Spleen (tissue), 11 donors: ENCODE results near the gene KCNQ4. TPM values are rescaled to one million over a fixed set of nuclear protein-coding genes. Genes with fewer than 3 reads are reported as not detected.

Experiments used
- DNase-seq: peaks from one replicate; pipeline ENCODE4 v3.0.0-alpha.2; 2020
- H3K27ac ChIP-seq, 8 donors: fragments of 200-600 bp; sonication (generic) in 7 of 8; 1 replicate in 4 of 8; 2 replicates in 4 of 8; pipeline versions ENCODE4 v1.5.0 to v1.8.0; 2016 to 2021; ENCODE audit warnings: inconsistent platforms in 4 of 8, mild to moderate bottlenecking in 4 of 8, moderate library complexity in 1 of 8
- H3K27me3 ChIP-seq, 7 donors: fragments of 200-600 bp; sonication (generic) in 6 of 7; replicated peaks in 1 of 7; 1 replicate in 4 of 7; 2 replicates in 3 of 7; pipeline versions ENCODE4 v1.5.0 to v1.8.0; 2016 to 2021; ENCODE audit warnings: inconsistent platforms in 3 of 7, mild to moderate bottlenecking in 1 of 7
- H3K36me3 ChIP-seq, 6 donors: fragments of 200-600 bp; sonication (generic) in 5 of 6; 1 replicate in 4 of 6; 2 replicates in 2 of 6; pipeline versions ENCODE4 v1.5.0 to v1.8.0; 2016 to 2021; ENCODE audit warnings: inconsistent platforms in 2 of 6
- H3K4me1 ChIP-seq, 6 donors: fragments of 200-600 bp; sonication (generic) in 5 of 6; 1 replicate in 3 of 6; 2 replicates in 3 of 6; pipeline versions ENCODE4 v1.5.0 to v1.8.0; 2016 to 2021; ENCODE audit warnings: inconsistent platforms in 3 of 6
- H3K4me3 ChIP-seq, 8 donors: fragments of 200-600 bp; sonication (generic) in 7 of 8; 1 replicate in 4 of 8; 2 replicates in 4 of 8; pipeline versions ENCODE4 v1.5.0 to v1.8.0; 2016 to 2021; ENCODE audit warnings: inconsistent platforms in 4 of 8, mild to moderate bottlenecking in 4 of 8, moderate library complexity in 2 of 8
- H3K9me3 ChIP-seq, 8 donors: fragments of 200-600 bp; sonication (generic) in 7 of 8; 1 replicate in 4 of 8; 2 replicates in 4 of 8; pipeline versions ENCODE4 v1.5.0 to v1.8.0; 2016 to 2021; ENCODE audit warnings: inconsistent platforms in 4 of 8
- POLR2A ChIP-seq, 3 donors: fragments of 450-650 bp; IDR thresholded peaks; one replicate each; pipeline ENCODE4 v1.5.1; 2017; ENCODE audit warnings: antibody characterized with exemption in 3 of 3, mild to moderate bottlenecking in 1 of 3
- POLR2AphosphoS5 ChIP-seq, 3 donors: sonication (generic); formaldehyde crosslinking; IDR thresholded peaks; one replicate each; pipeline ENCODE4 v1.5.1; 2017; ENCODE audit warnings: antibody characterized with exemption in 3 of 3
- WGBS, 5 donors: extraction: QIAGEN DNeasy Blood & Tissue Kit in 3 of 5; methylation state at CpG; one replicate each; pipeline versions ENCODE4 v1.1.5 to v1.1.7; 2013 to 2018; 5-methylcytosine and 5-hydroxymethylcytosine counted together
- intact Hi-C: fragments of 100-400 bp; cut with DNase I; formaldehyde crosslinking; loops from one replicate; pipeline ENCODE4 v1.15.0; 2023; ENCODE audit warnings: low total_unique reads
- polyA plus RNA-seq, 3 donors: library from polyadenylated mRNA; stranded (reverse); fragments of 200-250 nt; gene quantifications; one replicate each; pipeline ENCODE4 v1.2.1, GENCODE V29; 2013
- total RNA-seq, 7 donors: library from RNA; depleted of rRNA in 3 of 7; stranded (reverse); fragments of >200 nt in 3 of 7; fragmentation: NEBNext Ultra II Directional in 4 of 7; extraction: Animal tissue kit (Norgen Biotek cat#: 25700) in 4 of 7; gene quantifications; one replicate each; pipeline versions ENCODE4 v1.1.0 to v1.2.1, GENCODE V29; 2016 to 2021
- TF ChIP-seq, protein P1 (sequence below), 11 experiments: fragments of 200-600 bp in 7 of 11; fragments of 450-650 bp in 4 of 11; sonication (generic) in 4 of 11; IDR thresholded peaks in 8 of 11; conservative IDR thresholded peaks in 3 of 11; 1 replicate in 7 of 11; 2 replicates in 4 of 11; pipeline versions ENCODE4 v1.4.0 to v1.8.0; 2016 to 2021; ENCODE audit warnings: antibody characterized with exemption in 11 of 11, inconsistent platforms in 4 of 11, mild to moderate bottlenecking in 1 of 11
- donor health status: healthy with polysubstance abuse.
- donor health status: DM: no; HTN: no; CAD: no; lungs with moderate emphysema.
- donor health status: DM: no; HTN: no; CAD: no.
- donor health status: Bipolar disorder and iron deficiency.
- donor health status: healthy.
- donor health status: DM: no; HTN: no; CAD: no.
- donor health status: DM: yes; HTN: yes; CAD: no.

Gene KCNQ4
- total and polyA plus RNA-seq, 10 donors, result 0.09 to 0.54 (median 0.25) TPM

DNA sequence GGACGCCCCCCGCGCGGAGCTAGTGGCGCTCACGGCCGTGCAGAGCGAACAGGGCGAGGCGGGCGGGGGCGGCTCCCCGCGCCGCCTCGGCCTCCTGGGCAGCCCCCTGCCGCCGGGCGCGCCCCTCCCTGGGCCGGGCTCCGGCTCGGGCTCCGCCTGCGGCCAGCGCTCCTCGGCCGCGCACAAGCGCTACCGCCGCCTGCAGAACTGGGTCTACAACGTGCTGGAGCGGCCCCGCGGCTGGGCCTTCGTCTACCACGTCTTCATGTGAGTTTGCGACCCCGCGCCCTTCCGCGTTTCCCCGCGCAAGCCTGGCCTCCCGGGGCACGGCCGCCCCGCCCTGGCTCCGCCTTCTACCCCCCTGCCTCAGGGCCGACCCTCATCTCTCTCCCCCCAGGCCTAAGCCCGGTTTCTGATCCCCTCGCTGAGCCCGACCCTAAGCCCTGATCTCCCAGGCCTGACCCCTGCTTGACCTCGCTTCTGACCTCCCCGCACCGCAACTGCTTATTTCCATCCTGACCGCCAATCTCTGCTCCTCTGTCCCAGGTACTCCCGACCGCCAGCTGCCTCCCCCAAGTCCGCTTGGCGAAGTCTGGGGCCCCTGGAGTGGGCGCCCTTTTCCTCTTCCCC lies 669 bp downstream of the KCNQ4 start:
- 15 to 49% (median 23%) methylated on average over 21 to 63 of the region's 63 CpGs for WGBS, 5 donors

DNA sequence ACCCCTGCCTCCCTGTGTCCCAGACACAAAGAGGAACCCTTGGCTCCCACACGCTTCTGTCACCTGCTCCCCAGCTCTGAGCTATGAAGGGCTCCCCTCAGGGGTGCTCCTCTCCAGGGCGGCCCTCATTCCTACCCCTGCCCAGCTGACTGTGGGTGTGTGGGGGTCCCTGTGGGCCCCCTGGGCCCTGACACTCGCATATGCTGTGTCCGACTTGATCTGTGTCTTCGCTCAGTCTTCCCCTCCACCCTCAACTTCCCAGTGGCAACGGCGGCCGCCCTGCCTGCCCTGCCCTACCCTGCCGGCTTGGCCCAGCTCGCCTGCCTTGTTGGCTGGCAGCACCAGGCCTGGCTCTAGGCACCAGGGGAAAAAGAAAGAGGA lies 1.2 kb downstream of the KCNQ4 start:
- DNase-seq, result peak; percentile 58
- 86 to 95% (median 91%) methylated on average over 10 of the region's 10 CpGs for WGBS, 5 donors

More for the DNA sequence above, 669 bp downstream of the KCNQ4 start:
- Histone ChIP-seq H3K4me3 (peak overlapping the region in 6 of 8 donors; percentile 21 to 71 (median 28)), H3K27ac (no peak overlapping the region), H3K4me1 (peaks cover 7 to 31% (median 22%) of the 10 kb centered on the region in 6 donors), H3K36me3 (no peaks in the 10 kb centered on the region), H3K27me3 (peaks cover 0 to 47% (median 22%) of the 10 kb centered on the region in 7 donors), H3K9me3 (no peaks in the 10 kb centered on the region)
- intact Hi-C loops, result no loop called here
- no peak for TF ChIP-seq POLR2A (IDR thresholded peaks at IDR 0.05)
- no peak for TF ChIP-seq POLR2AphosphoS5 (IDR thresholded peaks at IDR 0.05)
- TF ChIP-seq, protein P1, sequence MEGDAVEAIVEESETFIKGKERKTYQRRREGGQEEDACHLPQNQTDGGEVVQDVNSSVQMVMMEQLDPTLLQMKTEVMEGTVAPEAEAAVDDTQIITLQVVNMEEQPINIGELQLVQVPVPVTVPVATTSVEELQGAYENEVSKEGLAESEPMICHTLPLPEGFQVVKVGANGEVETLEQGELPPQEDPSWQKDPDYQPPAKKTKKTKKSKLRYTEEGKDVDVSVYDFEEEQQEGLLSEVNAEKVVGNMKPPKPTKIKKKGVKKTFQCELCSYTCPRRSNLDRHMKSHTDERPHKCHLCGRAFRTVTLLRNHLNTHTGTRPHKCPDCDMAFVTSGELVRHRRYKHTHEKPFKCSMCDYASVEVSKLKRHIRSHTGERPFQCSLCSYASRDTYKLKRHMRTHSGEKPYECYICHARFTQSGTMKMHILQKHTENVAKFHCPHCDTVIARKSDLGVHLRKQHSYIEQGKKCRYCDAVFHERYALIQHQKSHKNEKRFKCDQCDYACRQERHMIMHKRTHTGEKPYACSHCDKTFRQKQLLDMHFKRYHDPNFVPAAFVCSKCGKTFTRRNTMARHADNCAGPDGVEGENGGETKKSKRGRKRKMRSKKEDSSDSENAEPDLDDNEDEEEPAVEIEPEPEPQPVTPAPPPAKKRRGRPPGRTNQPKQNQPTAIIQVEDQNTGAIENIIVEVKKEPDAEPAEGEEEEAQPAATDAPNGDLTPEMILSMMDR (IDR thresholded peaks at IDR 0.05 in 8 of 11, conservative IDR thresholded peaks at IDR 0.05 in 3 of 11), result no peak
- DNase-seq, result peak; percentile 72

DNA sequence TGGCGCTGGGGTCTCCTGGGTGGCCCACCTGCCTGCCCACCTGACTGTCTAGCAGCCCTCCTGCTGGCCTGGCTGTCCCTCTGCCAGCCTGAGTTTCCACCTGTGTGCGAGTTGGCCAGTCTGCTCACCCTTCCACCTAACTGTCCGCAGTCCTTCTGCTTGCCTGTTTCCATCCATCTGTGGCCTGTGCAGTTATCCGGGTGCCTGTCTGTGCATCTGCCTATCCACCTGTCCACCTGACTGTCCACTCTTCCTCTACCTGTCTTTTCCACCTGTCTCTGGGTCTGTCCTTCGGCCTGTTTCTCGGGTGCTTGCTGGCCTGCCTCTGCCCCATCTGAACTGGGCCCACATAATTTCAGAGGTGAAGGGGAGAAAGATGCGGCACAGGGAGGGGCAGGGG lies 1.9 kb downstream of the KCNQ4 start:
- H3K4me3 ChIP-seq, result no peak overlapping the region
- no peak overlapping the region for H3K27ac ChIP-seq

More for the DNA sequence above, 1.2 kb downstream of the KCNQ4 start:
- H3K27ac ChIP-seq, result no peak overlapping the region
- no peaks in the 10 kb centered on the region for H3K9me3 ChIP-seq
- H3K36me3 ChIP-seq, result no peaks in the 10 kb centered on the region
- TF ChIP-seq, protein P1 (IDR thresholded peaks at IDR 0.05 in 8 of 11, conservative IDR thresholded peaks at IDR 0.05 in 3 of 11), result no peak
- TF ChIP-seq POLR2A (IDR thresholded peaks at IDR 0.05), result no peak
- no peak for TF ChIP-seq POLR2AphosphoS5 (IDR thresholded peaks at IDR 0.05)
- peaks cover 0 to 47% (median 22%) of the 10 kb centered on the region in 7 donors for H3K27me3 ChIP-seq
- H3K4me1 ChIP-seq, result peaks cover 7 to 31% (median 22%) of the 10 kb centered on the region in 6 donors
- intact Hi-C loops, result no loop called here
- peak overlapping the region in 1 of 8 donors; percentile 71 for H3K4me3 ChIP-seq

More for the DNA sequence above, 1.9 kb downstream of the KCNQ4 start:
- peaks cover 0 to 47% (median 22%) of the 10 kb centered on the region in 7 donors for H3K27me3 ChIP-seq
- H3K4me1 ChIP-seq, result peaks cover 7 to 31% (median 22%) of the 10 kb centered on the region in 6 donors
- no peaks in the 10 kb centered on the region for H3K36me3 ChIP-seq
- intact Hi-C loops, result no loop called here
- 90 to 97% (median 95%) methylated on average over 7 of the region's 7 CpGs for whole genome bisulfite sequencing, 5 donors
- DNase-seq, result peak; percentile 47
- H3K9me3 ChIP-seq, result no peaks in the 10 kb centered on the region
- TF ChIP-seq POLR2A (IDR thresholded peaks at IDR 0.05) (no peak), POLR2AphosphoS5 (IDR thresholded peaks at IDR 0.05) (no peak)
- TF ChIP-seq, protein P1 (IDR thresholded peaks at IDR 0.05 in 8 of 11, conservative IDR thresholded peaks at IDR 0.05 in 3 of 11), result no peak
